HUES64 (cell line): ENCODE measurements around the gene AHSG.
"Not testable (repeated sequence)": the region's sequence is repeated elsewhere in the genome, so short reads cannot be mapped to it uniquely, and the experiment has no call there.

Source experiments
- H3K27ac ChIP-seq: 2 replicates; pipeline ENCODE4 v1.7.0; 2013; ENCODE audit warnings: low read depth, low read length, inconsistent platforms
- H3K27me3 ChIP-seq: 2 replicates; pipeline ENCODE4 v1.6.1; 2013; ENCODE audit warnings: mild to moderate bottlenecking, low read length; ENCODE audit not compliant: insufficient read depth
- H3K36me3 ChIP-seq: 2 replicates; pipeline ENCODE4 v1.6.1; 2013; ENCODE audit warnings: mild to moderate bottlenecking, low read length; ENCODE audit not compliant: insufficient read depth
- H3K4me1 ChIP-seq: 2 replicates; pipeline ENCODE4 v1.6.1; 2013; ENCODE audit warnings: mild to moderate bottlenecking, low read length, moderate library complexity; ENCODE audit not compliant: insufficient read depth
- H3K4me3 ChIP-seq: 2 replicates; pipeline ENCODE4 v1.5.1; 2013; ENCODE audit warnings: mild to moderate bottlenecking, low read length, moderate library complexity
- H3K9ac ChIP-seq: 2 replicates; pipeline ENCODE4 v1.6.1; 2013; ENCODE audit warnings: mild to moderate bottlenecking, low read depth, low read length
- H3K9me3 ChIP-seq: 2 replicates; pipeline ENCODE4 v1.6.1; 2013; ENCODE audit warnings: low read depth, low read length; ENCODE audit not compliant: insufficient read depth
- WGBS: fragments of 150-250, 120-280 bp; methylation state at CpG from one replicate; pipeline ENCODE4 v1.1.7; 2013; ENCODE audit warnings: missing lambda C conversion rate; 5-methylcytosine and 5-hydroxymethylcytosine counted together

AHSG gene

DNA sequence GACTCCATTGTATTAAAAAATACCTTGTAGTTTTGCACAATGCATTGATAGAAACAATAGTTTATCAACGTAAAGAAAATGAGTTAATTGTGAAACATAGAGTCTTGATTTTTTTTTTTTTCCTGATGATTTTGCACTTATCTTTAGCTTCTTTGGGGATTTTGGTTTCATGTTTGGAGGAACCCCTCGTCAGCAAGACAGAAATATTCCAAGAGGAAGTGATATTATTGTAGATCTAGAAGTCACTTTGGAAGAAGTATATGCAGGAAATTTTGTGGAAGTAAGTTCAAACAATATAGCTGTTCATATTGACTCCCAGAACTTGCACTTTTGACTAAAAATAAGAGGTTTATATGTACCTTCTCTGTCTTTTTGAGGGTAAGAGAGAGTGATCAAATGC lies 35.3 kb upstream of the AHSG start:
- Histone ChIP-seq H3K36me3 (peaks cover 99% of the 10 kb centered on the region), H3K27me3 (no peaks in the 10 kb centered on the region), H3K4me3 (no peak overlapping the region), H3K4me1 (no peaks in the 10 kb centered on the region), H3K9me3 (no peaks in the 10 kb centered on the region), H3K27ac (no peak overlapping the region), H3K9ac (no peak overlapping the region)
- WGBS: 96% methylated on average over 2 of the region's 2 CpGs

DNA sequence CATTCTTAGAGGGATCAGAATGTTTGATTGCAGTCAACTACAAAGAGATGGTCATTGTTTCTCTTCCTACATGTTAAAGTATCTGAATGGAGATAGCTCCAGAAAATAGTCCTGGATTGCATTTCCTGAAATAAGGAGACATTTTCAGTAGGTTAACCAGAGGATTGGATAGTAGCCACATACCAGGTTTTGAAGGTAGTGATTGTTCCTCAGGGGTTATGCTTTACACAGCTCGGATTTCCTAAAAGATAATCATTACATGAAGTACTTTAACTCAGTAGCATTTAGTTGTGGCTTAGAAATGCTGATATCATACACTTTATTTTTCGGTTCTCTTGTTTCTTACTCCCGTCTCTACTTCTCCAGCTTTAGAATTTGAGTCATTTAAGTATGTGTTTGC lies 32.1 kb upstream of the AHSG start:
- WGBS: no CpG with 5 or more reads among the region's 3 CpGs
- Histone ChIP-seq H3K4me1 (no peaks in the 10 kb centered on the region), H3K36me3 (peaks cover 100% of the 10 kb centered on the region), H3K27ac (no peak overlapping the region), H3K9me3 (no peaks in the 10 kb centered on the region), H3K27me3 (no peaks in the 10 kb centered on the region), H3K4me3 (no peak overlapping the region), H3K9ac (no peak overlapping the region)

DNA sequence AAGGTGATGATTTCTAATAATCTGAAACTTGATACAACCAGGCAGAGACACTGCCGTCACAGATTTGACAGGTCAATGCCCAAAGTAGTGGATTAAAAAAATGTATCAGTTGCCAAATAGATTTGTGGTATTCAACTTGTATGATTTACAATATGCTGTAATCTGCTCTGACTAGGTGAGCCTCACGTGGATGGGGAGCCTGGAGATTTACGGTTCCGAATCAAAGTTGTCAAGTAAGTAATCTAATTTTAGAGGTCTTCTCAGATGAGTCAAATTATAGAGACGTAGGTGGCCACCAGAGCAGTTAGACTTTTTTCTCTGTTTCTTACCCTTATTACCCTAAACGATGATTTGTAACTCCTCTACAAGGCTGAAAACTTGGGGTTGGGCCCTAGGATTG lies 30.3 kb upstream of the AHSG start:
- Histone ChIP-seq H3K9me3 (no peaks in the 10 kb centered on the region), H3K27ac (no peak overlapping the region), H3K27me3 (no peaks in the 10 kb centered on the region), H3K4me1 (no peaks in the 10 kb centered on the region), H3K36me3 (peaks cover 88% of the 10 kb centered on the region), H3K9ac (no peak overlapping the region), H3K4me3 (no peak overlapping the region)
- 94% methylated on average over 6 of the region's 6 CpGs for WGBS

DNA sequence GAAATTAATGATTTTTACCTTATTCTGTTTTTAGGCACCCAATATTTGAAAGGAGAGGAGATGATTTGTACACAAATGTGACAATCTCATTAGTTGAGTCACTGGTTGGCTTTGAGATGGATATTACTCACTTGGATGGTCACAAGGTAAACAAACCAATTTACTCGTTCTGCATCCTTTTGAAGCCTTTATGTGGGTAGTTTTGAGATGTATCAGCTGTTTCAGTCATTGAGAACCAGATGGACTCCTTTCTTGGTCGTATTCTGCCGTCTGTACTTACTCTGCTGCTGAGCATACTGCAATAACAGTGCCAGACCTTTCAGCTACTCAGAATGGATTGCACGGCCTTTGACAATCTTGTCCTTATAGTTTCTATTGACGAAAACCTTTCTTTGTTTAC lies 29.0 kb upstream of the AHSG start:
- Histone ChIP-seq H3K36me3 (peaks cover 75% of the 10 kb centered on the region), H3K4me1 (no peaks in the 10 kb centered on the region), H3K9ac (no peak overlapping the region), H3K27ac (no peak overlapping the region), H3K4me3 (no peak overlapping the region), H3K27me3 (no peaks in the 10 kb centered on the region), H3K9me3 (no peaks in the 10 kb centered on the region)
- WGBS: 85% methylated on average over 5 of the region's 5 CpGs

DNA sequence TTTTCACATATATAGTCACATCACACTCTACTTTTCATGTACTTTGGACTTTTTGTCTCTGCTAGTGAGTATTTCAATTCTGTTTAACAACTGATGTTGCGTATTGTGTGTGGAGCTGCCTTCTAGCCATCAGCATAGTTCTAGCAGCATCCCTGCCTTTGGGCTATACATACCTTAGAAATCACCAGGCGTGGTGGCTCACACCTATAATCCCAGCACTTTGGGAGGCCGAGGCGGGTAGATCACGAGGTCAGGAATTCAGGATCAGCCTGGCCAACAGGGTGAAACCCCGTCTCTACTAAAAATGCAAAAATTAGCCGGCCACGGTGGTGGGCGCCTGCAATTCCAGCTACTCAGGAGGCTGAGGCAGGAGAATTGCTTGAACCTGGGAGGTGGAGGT lies 26.6 kb upstream of the AHSG start:
- H3K4me3 ChIP-seq, H3K9ac ChIP-seq, H3K27ac ChIP-seq, H3K4me1 ChIP-seq, H3K27me3 ChIP-seq, H3K9me3 ChIP-seq: not testable (repeated sequence)
- peaks cover 51% of the 10 kb centered on the region for H3K36me3 ChIP-seq
- WGBS: 87% methylated on average over 9 of the region's 9 CpGs

DNA sequence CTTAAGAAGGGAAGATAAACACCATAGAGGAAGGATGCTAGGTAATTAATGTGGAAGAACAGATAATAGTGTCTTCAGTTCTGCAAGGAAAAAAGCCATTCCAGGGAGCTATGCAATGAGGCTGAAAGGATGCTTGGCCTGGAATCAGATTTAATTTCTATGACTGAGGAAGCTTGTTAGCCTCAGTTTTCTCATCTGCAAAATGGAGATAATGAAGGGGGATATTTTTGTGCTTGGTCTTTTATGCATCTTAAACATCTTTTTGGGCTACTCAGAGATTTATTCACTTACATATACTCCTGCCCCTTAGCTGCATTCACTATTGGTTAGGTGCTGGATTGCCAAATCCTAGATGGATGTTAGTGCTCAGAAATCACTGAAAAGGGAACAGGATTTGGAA lies 25.7 kb upstream of the AHSG start:
- no peaks in the 10 kb centered on the region for H3K4me1 ChIP-seq
- no peaks in the 10 kb centered on the region for H3K9me3 ChIP-seq
- H3K36me3 ChIP-seq: peaks cover 41% of the 10 kb centered on the region
- H3K4me3 ChIP-seq: no peak overlapping the region
- H3K9ac ChIP-seq: no peak overlapping the region
- no peak overlapping the region for H3K27ac ChIP-seq
- H3K27me3 ChIP-seq: no peaks in the 10 kb centered on the region

DNA sequence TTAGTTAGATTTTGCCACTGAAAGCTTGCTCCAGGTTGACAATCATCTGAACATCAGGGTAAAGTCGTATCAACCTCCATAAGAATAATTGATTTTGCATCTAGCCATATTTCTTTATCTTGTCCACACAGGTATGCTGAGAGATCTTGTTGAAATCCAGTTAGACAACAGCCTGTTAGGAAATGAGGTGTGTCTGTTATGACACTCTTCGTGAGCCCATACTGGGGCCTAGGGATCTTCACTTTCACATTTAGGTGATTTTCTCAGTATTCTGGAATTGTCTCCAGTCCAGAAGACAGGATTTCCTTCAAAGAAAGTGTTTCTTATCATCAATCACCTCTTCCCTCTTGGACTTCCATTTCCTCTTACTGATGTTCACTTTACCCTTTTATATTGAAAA lies 24.2 kb upstream of the AHSG start:
- Histone ChIP-seq H3K36me3 (peaks cover 27% of the 10 kb centered on the region), H3K4me1 (no peaks in the 10 kb centered on the region), H3K27ac (no peak overlapping the region), H3K9ac (no peak overlapping the region), H3K9me3 (no peaks in the 10 kb centered on the region), H3K27me3 (no peaks in the 10 kb centered on the region), H3K4me3 (no peak overlapping the region)
- 84% methylated on average over 2 of the region's 2 CpGs for WGBS

DNA sequence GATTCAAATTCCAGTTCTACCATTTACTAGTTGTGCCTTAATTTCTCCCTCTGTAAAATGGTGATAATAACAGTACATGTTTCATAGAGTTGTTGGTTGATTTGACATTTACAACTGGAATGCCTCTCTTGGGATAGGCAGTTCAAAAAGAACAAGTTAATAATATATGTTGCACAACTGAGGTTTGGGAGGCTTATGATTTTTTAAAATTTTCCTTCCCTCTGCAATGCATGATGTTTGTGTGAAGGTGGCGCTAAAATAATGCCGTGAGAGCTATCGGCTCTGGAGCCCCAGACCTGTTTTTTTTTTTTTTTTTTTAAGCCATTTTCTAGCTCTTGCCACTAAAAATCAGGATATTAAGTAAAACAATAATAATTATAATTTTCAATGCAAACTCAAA lies 23.7 kb upstream of the AHSG start:
- Histone ChIP-seq H3K9me3 (no peaks in the 10 kb centered on the region), H3K9ac (no peak overlapping the region), H3K4me1 (no peaks in the 10 kb centered on the region), H3K27me3 (no peaks in the 10 kb centered on the region), H3K4me3 (no peak overlapping the region), H3K27ac (no peak overlapping the region), H3K36me3 (peaks cover 22% of the 10 kb centered on the region)
- WGBS: no CpG with 5 or more reads among the region's 3 CpGs

DNA sequence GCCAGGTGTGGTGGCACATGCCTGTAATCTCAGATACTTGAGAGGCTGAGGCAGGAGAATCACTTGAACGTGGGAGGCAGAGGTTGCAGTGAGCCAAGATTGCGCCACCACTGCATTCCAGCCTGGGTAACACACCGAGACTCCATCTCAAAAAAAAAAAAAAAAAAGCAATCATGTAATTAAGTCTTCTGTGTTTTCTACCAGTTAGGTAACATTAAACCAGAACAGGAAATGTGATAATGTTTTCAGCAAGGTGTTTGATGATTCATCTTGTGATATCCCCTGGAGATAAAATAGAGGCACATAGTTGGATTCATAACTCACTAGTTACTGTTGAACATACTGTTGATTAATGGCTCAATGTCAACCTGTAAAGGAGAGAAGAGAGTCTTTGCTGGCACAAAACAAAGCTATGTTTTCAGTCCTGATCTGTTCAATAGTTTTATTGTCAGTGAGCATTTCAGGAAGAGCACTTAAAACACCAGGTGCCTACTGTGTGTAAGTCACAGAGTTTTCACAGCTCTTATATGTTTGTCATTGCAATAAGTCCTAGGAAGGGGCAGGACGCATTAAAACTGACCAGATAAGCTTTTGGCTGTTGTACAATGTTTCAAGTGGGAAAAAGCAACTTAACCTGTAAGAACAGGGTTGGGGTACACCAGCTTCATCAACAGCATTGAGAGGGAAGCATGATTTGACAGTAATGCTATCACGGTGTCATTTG lies 22.8 kb upstream of the AHSG start:
- Histone ChIP-seq H3K27me3 (no peaks in the 10 kb centered on the region), H3K4me1 (no peaks in the 10 kb centered on the region), H3K36me3 (peaks cover 13% of the 10 kb centered on the region), H3K4me3 (no peak overlapping the region), H3K9me3 (no peaks in the 10 kb centered on the region), H3K27ac (no peak overlapping the region), H3K9ac (no peak overlapping the region)
- 93% methylated on average over 5 of the region's 5 CpGs for WGBS

DNA sequence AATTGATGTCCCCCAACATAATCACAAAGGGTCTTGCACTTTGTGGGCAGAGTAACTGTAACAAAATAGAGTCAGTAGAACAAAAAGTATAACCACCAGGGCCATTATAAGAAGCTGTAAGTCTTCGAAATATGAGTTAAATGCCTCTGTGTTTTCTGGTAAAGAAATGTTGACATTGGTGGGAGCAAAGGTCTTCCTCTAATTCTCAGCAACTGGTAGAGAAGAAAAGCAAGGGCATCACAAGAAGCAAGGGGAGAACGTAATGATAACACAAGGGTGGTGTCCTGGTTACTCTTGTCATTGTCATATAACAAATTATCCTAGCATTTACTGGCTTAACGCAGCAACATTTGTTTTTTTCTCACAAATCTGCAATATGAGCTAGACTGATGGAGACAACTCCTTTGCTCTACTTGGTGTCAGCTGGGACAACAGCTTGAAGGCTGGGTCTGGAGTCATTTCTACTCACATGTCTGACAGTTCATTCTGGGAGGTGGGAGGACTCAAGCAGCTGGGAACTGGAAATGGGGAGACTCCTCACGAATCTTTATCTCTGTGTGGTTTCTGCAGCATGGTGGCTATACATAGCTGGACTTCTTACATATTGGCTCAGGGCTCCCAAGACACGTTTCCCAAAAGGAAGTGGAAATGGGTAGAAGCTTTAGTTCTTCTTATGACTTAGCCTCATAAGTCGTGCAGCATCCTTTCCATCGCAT lies 22.1 kb upstream of the AHSG start:
- WGBS: 94% methylated on average over 7 of the region's 7 CpGs
- no peaks in the 10 kb centered on the region for H3K4me1 ChIP-seq
- H3K36me3 ChIP-seq: peaks cover 6% of the 10 kb centered on the region
- no peaks in the 10 kb centered on the region for H3K9me3 ChIP-seq
- no peak overlapping the region for H3K27ac ChIP-seq
- H3K27me3 ChIP-seq: no peaks in the 10 kb centered on the region
- H3K4me3 ChIP-seq: no peak overlapping the region
- H3K9ac ChIP-seq: no peak overlapping the region

DNA sequence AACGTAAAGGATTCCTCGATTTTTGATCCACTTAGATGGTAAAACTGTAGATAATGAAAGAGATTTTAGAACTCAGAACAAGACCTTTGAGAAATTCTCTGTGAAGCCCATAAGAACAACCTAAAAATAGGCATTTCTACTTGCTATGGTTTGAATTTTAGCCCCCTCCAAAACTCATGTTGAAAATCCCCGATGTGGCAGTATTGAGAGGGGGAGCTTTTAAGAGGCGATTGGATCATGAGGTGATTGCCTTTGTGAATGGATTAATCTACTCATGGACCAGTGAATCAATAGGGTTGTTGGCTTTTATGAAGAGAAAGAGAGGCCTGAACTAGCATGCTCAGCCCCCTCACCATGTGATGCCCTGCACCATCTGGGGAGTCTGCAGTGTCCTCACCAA lies 20.2 kb upstream of the AHSG start:
- WGBS: 91% methylated on average over 4 of the region's 4 CpGs
- Histone ChIP-seq H3K4me3 (no peak overlapping the region), H3K36me3 (no peaks in the 10 kb centered on the region), H3K27me3 (no peaks in the 10 kb centered on the region), H3K9me3 (no peaks in the 10 kb centered on the region), H3K9ac (no peak overlapping the region), H3K4me1 (peaks cover 9% of the 10 kb centered on the region), H3K27ac (no peak overlapping the region)
